ENCODE data around the gene USP20. TPM values are rescaled to one million over a fixed set of nuclear protein-coding genes. Genes with fewer than 3 reads are reported as not detected.
"Not testable (repeated sequence)": the region's sequence is repeated elsewhere in the genome, so short reads cannot be mapped to it uniquely, and the experiment has no call there.

The USP20 gene
- polyA plus RNA-seq, 12 donors = 8.5 to 22.2 (median 11.4) TPM; not detected in 1

- DNase-seq = no peak
Measured at GRCh38 chr9:129888293-129889121, 53.2 kb downstream of the USP20 start.

- no peak for DNase-seq
Measured at GRCh38 chr9:129889122-129889940, 54.1 kb downstream of the USP20 start.

GRCh38 chr9:129889941-129890717, 54.9 kb downstream of the USP20 start:
- DNase-seq = no peak

- not testable (repeated sequence) for DNase-seq
Measured at GRCh38 chr9:129890718-129891299, 55.6 kb downstream of the USP20 start.

- no peak for DNase-seq
Measured at GRCh38 chr9:129891569-129891968, 56.3 kb downstream of the USP20 start.

- DNase-seq = no peak
Measured at GRCh38 chr9:129894120-129894823, 59.0 kb downstream of the USP20 start.

GRCh38 chr9:129895376-129896268, 60.4 kb downstream of the USP20 start:
- no peak for DNase-seq

GRCh38 chr9:129897263-129897662, 62.0 kb downstream of the USP20 start:
- no peak for DNase-seq

- no peak for DNase-seq
Measured at GRCh38 chr9:129898185-129898584, 62.9 kb downstream of the USP20 start.

GRCh38 chr9:129899620-129900019, 64.4 kb downstream of the USP20 start:
- DNase-seq = no peak

GRCh38 chr9:129900263-129901027, 65.2 kb downstream of the USP20 start:
- DNase-seq = no peak

GRCh38 chr9:129901993-129902739, 66.9 kb downstream of the USP20 start:
- DNase-seq = no peak

- DNase-seq = no peak
Measured at GRCh38 chr9:129902740-129903134, 67.5 kb downstream of the USP20 start.

GRCh38 chr9:129904734-129905133, 69.5 kb downstream of the USP20 start:
- no peak for DNase-seq

GRCh38 chr9:129906298-129906697, 71.0 kb downstream of the USP20 start:
- no peak for DNase-seq

GRCh38 chr9:129907201-129907600, 71.9 kb downstream of the USP20 start:
- no peak for DNase-seq

GRCh38 chr9:129908906-129909305, 73.6 kb downstream of the USP20 start:
- DNase-seq = no peak

GRCh38 chr9:129909851-129910250, 74.6 kb downstream of the USP20 start:
- DNase-seq = no peak

Data from muscle of arm (tissue), 12 donors.